ENCODE data around the gene ERFL.
A peak's percentile ranks its signal among the peaks of the same experiment; 100 is the strongest.

ERFL gene

GRCh38 chr19:41859618-41860418 is 68.4 kb downstream of the ERFL start, which contains the start of gene RPS19:
TSS of gene RPS19 (plus strand) at chr19:41860255. CDS start at chr19:41860775, 520 bp downstream.
- peak; percentile 96 for DNase-seq (ENCODE audit: low spot score)

GRCh38 chr19:41859213-41859617 is 69.0 kb downstream of the ERFL start:
- DNase-seq (ENCODE audit: low spot score): no peak

All from iPS-NIHi11 (cell line).